Stimulated activated CD8-positive, alpha-beta memory T cell treated with anti-CD3 and anti-CD28 coated beads, Interleukin-4, amount 100 ng/mL, for 48 hours (primary cell): ENCODE data around the gene SMS.
"Not testable (repeated sequence)": the region's sequence is repeated elsewhere in the genome, so short reads cannot be mapped to it uniquely, and the experiment has no call there.

ENCODE experiments used
- DNase-seq: peaks from one replicate; pipeline ENCODE4 v3.0.0-alpha.2; 2020

SMS gene

DNA sequence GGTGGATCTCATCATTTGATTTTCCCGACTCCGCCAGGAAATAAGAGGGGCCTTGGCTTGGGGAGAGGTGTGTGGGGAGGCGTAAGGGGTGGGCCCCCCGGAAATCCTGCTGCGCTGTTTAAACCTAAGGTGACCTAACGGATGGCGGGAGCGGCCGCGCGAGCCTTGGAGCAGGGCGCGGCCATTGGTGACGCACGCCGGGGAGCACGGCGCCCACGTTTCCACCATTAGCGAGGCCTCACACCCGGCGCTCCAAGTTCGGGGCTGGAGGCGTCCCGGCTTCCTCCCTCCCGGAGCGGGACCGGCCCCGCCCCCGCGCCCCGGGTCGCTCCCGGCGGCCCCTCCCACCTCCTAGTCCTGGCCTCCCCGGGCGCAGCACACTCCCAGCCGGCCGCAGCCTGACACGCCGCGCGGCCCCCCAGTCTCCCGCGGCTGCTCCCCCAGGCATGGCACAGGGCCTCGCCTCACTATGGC, at the start of gene SMS:
Gene SMS, plus strand, starts transcription at position 354 of the 474 bp plus-strand sequence. Its CDS starts 116 bp downstream, at position 470.
- DNase-seq: peak; percentile 71

DNA sequence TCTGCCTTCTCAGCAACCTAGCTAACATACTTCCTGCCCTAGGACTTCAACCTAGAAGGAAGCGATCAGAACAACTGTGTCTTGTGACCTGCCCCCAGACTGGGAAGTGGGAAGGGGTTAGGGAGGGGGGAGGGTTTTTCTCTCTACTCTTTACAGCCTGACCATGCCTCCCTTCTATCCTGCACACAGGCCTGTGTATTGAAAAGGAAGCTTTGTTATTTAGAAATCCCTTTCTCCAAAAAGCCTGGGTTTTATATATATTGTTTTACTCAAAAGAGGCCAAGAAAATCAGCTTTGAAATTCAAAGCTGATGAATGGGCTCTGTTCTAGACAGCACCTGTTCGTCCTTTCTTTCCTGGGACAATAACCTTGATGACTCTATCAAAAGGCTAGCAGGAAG, 35.2 kb upstream of the SMS start:
- DNase-seq: no peak

DNA sequence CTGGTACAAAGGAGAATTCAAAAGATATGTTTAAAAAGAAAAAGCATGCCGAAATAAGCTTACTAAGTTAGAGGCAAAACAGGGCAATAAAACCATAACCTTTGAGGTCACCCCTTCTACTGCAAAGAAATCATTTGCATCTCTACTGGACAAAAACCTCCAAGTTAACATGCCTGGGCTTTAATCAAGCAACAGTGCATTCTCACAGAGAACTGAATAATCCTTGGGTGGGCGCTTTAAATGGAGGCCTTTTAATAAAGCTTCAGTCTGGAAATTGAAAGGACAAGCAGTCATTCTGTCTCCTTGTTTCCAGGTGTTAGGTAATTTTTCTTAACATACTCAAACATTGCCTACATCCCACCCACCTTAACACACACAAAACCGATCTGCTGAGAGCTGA, 34.6 kb upstream of the SMS start:
- no peak for DNase-seq

DNA sequence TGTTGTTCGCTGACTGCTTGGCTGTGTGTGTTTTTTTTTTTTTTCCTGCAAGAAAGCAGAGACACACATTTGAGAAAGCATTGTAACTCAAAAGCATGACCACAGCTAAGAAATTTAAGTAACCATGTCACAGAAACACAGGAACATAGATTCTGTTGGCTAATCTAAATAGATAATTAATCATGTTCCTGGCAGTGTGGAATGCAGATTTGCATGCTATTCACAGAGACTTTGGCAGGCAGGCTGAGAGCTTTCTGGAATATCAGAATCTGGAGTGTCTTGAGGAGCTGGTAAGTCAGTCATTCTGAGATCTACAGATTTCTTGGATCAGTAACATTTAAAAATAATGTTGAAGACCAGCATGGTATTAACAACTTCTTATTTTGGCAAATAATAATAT, 33.2 kb upstream of the SMS start:
- no peak for DNase-seq

DNA sequence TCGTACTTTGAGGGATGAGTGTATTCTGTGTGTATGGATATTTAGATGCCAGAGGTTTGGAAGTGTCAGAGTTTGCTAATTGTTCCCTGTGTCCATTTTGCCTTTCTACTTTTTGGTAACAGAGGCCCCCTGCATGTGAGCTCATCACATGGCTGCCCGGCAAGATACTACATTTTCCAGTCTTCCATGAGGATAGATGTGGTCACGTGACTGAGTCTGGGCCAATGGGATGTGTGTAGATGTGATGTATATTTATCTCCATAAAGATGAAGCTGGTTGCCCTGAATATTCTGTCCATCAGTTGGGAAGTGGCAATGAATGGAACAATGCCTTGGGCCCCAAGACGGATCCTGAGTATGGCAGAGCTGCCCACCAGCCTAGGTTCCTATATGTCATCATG, 29.0 kb upstream of the SMS start:
- no peak for DNase-seq

DNA sequence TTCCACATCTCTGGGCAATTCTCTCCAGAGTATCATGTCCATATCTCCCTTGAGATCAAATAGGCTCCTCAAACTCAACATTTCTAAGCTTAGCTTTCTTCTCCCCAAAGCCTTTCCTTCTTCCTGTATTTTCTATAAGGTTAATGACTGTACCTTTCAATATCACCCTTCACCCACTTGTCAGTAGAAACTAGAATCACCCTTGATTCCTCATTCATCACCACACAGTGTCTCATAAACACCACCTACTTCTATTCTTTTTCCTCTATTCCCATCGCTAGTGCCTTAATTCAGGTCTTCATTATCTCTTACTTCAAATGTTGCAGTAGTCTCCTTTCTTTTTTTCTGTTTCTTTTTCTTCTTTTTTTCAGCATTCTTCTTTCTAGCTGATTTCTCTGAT, 28.3 kb upstream of the SMS start:
- DNase-seq: no peak

DNA sequence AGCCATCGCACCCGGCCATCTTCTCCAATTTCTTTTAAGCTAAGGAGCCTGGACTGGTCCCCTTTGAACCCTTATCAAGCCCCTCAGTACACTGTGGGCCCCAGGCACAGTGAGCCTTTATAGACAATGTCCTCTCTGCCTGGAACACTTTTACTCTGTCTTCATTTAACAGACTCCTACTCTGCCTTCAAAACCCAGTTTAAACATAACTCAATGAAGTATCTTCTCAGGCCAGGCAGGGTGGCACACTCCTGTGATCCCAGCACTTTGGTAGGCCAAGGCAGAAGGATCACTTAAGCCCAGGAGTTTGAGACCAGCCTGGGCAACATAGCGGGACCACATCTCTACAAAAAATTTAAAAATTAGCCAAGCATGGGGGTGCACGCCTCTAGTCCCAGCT, 27.5 kb upstream of the SMS start:
- DNase-seq: no peak

DNA sequence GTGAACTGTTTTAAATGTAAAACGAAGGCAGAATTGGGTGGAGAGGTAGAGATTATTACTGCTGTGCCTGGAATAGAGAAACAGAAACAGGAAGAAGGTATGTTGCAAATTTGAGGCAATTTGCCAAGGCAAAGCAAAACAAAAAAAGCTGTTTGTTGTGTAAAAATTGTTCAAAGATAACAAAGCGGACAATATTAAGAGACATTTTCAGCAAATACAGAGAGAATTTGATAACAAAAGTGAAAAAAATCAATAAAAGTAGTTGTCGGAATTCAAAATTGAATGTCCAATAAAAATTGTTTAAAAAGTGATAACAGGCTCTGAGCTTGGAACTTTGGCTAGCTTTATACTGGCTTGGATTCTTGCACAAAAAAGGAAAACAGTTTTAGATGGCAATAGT, 14.4 kb upstream of the SMS start:
- no peak for DNase-seq

DNA sequence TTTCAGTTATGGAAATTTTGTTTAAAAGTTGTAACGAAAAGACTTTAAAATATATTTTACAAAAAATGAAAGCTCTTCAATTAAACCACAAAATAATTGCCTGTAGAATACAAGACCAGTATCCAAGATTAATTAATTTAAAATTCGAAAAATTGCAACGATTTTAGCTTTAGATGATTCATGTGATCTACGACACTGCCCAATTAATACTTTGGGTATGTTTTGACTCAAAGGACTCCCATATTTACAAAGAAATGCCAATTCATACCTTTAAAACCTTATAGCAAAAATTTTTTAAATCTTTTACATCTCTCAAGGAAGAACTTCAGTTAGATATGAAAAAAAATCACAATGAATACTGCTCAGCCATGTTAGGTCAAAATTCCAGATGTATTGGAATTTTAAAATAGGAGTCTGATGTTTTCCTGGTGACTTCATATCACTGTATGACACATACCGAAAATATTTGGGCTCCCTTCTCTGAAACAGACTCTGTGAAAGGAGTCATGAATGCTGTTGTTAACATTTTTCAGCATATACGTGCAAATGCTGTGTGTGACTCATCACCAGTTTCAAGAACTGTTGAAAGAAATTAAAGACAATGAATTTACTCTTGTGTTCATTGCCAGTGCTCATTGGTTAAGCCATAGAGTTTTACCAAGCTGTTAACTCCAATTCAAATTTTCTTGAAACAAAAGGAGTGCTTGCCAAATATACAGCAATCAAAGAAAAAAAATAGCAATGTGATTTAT, 13.8 kb upstream of the SMS start:
- DNase-seq: no peak

DNA sequence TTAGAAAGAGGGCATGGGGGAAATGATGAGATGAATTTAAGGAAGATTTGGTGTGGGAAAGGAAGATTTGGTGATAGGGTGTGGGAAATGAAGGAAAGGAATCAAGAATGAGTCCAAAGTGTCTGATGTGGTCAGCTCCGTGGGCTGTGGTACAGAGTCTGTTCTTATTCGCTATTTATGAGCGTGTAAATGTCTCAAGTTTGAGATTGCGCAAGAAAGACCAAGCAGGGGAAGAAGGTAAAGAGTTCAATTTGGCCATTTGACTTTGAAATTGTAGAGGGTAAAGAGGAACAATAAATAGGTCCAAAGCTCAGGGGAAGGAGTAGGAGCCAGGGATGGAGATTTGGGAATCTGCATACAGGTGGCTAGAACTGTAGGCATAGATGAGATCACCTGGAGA, 11.3 kb upstream of the SMS start:
- no peak for DNase-seq

DNA sequence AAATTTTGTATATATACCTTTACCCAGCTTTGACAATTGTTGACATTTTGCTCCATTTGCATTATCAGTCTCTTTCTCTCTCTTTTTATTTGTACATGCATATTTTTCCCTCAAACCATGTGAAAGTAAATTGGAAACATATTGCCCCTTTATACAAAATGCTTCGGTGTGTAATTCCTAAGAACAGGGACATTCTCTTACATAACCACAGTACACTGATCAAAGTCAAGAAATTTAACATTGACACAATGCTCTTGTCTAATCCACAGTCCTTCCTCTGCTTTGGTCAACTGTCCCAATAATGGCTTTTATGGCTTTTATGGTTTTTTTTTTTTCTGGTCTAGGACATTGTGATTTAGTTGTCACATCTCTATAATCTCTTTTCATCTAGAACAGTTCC, 9.5 kb upstream of the SMS start:
- DNase-seq: no peak

DNA sequence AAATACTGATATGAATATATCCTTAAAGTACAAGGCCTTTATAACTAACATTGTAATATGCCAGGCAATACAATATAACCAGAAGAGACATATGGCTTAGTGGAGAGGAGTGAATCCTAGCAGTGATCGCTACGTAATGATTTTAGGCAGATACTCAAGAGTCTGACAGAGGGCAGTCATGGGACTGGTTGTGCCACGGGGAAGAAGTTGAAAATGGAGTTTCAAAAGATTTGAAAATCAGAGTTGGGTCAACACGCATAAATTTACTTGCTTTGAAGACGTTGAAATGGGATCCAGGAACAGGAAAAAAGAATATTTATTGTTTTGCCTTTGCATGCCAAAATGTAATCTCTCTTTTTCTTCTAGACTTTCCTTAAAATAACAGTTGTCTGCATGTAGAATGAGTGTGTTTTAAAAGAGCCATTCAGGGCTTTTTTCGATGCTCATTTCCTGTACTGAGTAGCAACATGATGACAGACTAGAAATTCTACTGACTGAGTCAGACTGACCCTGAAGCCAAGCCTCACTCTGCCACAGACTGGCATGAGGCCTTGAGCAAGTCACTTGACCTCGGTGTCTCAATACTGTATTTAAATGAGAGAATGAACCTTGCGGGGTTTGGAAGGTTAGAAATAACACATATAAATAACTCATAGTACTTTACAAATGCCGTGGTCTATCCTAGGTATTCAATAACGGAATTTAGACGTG, 8.1 kb upstream of the SMS start:
- no peak for DNase-seq

DNA sequence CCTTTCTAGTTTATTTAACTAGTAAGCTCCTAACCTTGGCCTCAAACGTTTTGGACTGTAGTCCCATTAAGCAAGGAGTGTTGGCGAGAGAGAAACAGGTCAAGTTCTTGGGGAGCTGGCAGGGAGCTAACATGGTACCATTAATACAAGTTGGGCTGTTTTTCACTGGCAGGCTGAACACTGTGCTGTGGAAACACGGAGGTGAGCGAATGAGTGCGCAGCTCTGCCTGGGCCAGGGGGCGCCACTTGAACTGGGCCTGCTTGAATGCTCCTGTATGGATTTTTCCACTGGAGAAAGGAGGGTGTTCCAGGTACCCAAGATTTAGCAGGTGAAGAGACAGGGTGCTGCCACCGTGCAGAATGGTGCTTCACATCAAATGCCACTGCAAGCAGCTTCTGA, 7.4 kb upstream of the SMS start:
- DNase-seq: no peak

DNA sequence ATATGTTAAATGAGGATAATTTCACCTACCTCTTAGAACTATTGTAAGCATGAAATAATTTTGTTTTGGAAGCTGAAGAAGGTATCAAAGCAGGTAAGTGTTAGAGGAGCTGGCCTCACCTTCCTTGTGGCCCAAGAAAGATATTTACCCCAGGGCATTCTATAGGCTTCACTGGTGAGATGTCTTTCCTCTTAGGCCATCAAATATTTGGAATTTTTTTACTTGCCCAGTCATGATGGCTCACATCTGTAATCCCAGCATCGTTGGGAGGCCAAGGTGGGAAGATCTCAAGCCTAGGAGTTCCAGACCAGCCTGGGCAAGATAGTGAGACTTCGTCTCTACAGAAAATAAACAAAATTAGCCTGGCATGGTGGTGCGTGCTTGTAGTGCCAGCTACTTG, 6.1 kb upstream of the SMS start:
- no peak for DNase-seq

DNA sequence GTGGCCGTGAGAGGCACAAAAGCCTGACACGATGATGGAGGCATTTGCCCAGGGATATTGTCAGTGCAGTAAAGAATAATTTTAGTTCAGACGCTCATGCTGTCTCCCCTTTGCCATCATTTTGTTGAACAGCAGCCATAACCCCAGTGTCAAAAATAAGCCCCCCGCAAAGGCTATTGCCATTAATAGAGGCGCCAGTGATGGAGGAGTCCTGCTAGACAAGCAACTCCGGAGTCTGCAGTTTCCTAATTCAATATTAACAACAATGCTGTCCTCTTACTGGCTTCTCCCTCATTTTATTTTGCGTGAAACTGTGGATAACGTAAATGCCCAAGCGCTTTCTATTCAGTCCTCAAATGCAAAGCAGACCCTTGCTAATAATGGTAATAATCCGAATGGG, 603 bp upstream of the SMS start:
- no peak for DNase-seq

DNA sequence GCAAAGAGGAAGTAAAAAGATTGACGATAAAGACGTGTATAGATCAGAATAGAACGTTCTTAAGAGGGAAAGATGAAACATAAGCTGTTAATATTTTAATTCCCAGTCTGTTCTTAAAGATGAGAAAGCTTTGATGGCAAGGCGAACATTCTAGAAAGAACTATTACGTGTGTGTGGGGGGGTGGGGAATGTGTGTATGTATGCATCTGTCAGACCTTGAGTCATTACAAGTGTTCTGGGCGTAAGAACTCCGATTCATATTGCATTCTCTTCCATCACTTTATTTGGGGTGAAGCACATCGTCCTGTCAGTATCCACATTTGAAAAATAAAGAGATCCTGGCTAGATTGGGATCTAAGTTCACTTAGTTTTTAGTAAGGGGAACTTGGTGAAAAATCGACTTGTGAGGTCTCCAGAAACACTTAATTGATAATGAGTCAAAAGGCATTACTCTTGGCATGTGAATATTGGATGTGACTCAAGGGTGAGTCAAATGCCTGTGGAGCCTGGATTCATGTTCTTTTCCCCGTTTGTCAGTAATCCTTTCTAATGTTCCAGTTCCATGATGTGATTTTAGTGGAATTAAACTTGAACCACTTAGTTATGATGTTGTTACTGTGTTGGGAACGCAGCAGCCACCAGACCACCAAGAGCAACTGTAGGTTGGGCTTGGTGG, 3.1 kb downstream of the SMS start:
- DNase-seq: no peak

DNA sequence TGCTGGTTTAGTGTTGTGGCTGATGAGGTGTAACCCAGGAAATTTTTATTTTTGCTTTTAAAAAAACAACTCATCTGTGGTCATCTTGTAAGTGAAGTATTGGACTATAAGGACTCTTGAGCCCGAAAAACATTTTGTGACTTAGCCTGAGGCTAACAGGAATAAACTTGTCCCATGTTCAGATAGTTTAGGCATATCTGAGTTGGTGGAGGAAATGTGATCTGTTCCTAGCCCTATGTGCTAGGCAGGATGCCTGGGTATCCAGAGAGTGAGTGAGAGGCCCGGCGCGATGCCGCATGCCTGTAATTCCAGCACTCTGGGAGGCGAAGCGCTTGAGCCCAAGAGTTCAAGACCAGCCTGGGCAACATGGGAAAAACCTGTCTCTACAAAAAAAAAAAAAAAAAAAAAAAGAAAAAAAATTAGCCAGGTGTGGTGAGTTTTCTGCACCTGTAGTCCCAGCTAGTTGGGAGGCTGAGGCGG, 3.7 kb downstream of the SMS start:
- no peak for DNase-seq

DNA sequence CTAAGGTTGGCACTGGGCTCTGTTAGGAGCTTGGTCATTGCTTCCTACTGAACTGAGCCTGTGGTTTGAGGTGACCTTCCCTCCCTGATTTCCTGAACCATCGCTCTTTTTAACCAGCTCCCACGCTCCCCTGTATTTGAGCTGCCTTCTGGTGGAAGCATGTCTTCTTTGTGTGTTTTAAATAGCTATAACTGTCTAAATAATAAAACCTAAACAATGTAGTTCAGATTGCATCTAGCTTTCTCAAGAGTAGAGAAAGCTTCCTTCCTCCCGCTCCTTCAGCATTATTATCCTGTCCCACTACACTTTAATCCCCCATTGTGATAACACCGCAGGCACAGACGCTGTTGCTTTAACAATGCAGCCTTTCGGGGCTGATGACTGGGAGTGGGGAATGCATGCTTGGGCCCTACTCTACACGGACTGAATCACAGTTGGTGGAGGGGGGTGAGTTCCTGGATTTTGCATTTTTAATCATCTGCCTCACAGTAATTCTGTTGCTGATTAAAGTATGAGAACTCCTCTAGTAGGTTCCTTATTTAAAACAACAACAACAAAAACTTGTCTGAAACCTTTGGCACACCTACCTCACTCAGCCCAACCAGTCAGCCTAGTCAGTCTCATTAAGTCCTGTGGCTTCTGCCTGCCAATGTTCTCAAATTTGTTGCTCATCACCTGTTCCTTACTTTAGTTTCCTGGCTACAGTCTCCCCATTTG, 6.6 kb downstream of the SMS start:
- no peak for DNase-seq

DNA sequence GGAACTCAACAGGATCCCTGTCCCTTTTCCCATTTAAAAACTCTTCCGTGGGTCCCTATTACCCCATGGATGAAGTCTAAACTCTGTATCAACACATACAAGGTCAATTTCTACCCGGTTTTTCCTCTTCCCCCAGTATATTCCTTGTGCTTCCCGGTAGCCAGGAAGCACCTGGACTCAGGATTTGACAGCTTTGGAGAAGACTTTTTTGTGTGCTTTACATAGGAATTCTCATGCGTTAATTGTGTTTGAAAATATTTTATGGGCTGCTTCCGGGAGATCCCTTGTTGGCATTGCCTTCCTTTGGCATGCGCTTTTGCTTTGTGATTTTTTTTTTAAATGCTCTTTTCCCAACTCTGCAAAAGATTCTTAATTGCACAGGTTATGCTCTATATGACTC, 7.2 kb downstream of the SMS start:
- no peak for DNase-seq

DNA sequence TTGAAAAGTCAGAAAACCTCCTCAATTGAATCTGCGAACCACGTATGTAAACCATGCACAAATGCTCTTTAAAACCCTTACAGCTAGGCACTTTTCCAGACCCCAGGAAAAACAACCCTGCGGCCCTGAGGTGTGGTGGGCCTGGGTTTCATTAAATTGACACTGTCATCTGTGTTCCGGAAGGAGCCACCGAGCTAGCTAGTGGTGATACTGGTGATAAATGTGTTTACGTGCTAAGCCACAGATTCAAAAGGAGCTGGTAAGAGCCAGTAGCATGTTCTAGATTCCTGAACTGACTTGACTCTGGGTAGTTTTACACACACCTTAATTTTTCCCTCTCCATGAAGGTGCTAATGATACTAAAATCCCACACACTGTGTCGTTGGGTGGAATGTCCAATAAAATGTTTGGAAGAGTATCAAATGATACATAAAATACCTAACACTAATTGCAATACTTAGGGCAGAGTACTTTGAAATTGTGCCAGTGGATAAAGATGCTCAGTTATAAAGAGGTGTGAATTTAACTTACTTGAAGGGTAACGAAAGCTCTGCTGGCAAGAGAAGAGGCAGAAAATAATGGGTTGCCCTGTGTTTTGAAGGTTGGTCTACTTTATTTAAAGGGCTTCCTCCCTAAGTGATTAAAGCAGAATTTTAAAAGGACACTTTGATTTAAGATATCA, 8.5 kb downstream of the SMS start:
- DNase-seq: no peak

DNA sequence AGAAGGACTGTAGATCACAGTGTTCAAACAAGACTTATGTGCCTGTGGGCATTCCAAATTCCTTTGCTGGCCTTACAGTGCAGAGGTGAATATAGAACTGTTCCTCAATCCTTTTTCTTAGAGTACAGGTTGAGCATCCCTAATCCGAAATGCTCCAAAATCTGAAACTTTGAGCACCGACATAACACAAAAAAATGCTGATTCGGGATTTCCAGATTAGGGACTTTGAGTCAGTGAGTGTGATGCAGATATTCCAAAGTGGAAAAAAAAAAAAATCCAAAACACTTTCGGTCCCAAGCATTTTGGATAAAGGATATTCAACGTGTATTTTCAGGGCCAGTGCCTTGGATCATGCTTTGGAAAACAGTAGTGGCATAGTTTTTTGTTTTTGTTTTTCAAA, 9.2 kb downstream of the SMS start:
- no peak for DNase-seq

DNA sequence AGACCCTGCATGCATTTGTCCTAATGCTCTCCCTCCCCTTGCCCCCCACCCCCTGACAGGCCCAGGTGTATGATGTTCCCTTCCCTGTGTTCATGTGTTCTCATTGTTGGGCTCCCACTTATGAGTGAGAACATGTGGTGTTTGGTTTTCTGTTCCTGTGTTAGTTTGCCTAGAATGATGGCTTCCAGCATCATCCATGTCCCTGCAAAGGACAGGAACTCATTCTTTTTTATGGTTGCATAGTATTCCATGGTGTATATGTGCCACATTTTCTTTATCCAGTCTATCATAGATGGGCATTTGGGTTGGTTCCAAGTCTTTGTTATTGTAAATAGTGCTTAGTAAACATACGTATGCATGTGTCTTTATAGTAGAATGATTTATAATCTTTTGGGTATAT, 10.0 kb downstream of the SMS start:
- DNase-seq: not testable (repeated sequence)

DNA sequence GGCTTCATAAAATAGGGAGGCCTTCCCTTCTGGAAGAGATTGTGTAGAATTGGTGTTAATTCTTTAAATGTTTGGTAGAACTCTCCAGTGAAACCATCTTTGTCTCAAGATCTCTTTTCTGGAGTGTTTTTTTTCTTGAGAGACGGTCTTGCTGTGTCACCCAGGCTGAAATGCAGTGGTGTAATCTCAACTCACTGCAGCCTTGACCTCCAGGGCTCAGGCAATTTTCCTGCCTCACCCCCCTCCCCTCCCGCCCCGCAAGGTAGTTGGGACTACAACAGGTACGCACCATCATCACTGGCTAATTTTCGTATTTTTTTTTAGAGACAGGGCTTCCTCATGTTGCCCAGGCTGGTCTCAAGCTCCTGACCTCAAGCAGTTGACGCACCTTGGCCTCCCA, 12.1 kb downstream of the SMS start:
- no peak for DNase-seq
